NCI-H146 treated with DMSO at 0.1 percent for 48 hours (cell line): ENCODE results near the gene HLA-DPA1.
"Not testable (repeated sequence)": the region's sequence is repeated elsewhere in the genome, so short reads cannot be mapped to it uniquely, and the experiment has no call there.

Source experiments
- DNase-seq: peaks from one replicate; lab custom pipeline; 2025; ENCODE audit not compliant: unreplicated experiment; lab: John Stamatoyannopoulos, UW

The HLA-DPA1 gene

GRCh38 chr6:33065312-33065711 lies 8.1 kb downstream of the HLA-DPA1 start:
- no peak for DNase-seq

- DNase-seq: no peak
Measured at GRCh38 chr6:33064723-33065122, 8.7 kb downstream of the HLA-DPA1 start.

- DNase-seq: not testable (repeated sequence)
Measured at GRCh38 chr6:33063435-33063834, 10.0 kb downstream of the HLA-DPA1 start.

- no peak for DNase-seq
Measured at GRCh38 chr6:33061987-33062386, 11.5 kb downstream of the HLA-DPA1 start.

- DNase-seq: no peak
Measured at GRCh38 chr6:33057222-33058150, 16.0 kb downstream of the HLA-DPA1 start.

- no peak for DNase-seq
Measured at GRCh38 chr6:33053230-33053629, 20.2 kb downstream of the HLA-DPA1 start.

GRCh38 chr6:33052627-33053026 lies 20.8 kb downstream of the HLA-DPA1 start:
- no peak for DNase-seq

- DNase-seq: no peak
Measured at GRCh38 chr6:33050014-33050810, 23.2 kb downstream of the HLA-DPA1 start.

- DNase-seq: no peak
Measured at GRCh38 chr6:33049323-33050013, 24.0 kb downstream of the HLA-DPA1 start.

GRCh38 chr6:33040157-33040556 lies 33.3 kb downstream of the HLA-DPA1 start:
- no peak for DNase-seq

- no peak for DNase-seq
Measured at GRCh38 chr6:33036535-33036934, 36.9 kb downstream of the HLA-DPA1 start.

- no peak for DNase-seq
Measured at GRCh38 chr6:33034554-33034953, 38.9 kb downstream of the HLA-DPA1 start.

- DNase-seq: no peak
Measured at GRCh38 chr6:33030245-33030644, 43.2 kb downstream of the HLA-DPA1 start.

- no peak for DNase-seq
Measured at GRCh38 chr6:33029328-33030184, 43.9 kb downstream of the HLA-DPA1 start.

- no peak for DNase-seq
Measured at GRCh38 chr6:33028220-33028849, 45.1 kb downstream of the HLA-DPA1 start.

- no peak for DNase-seq
Measured at GRCh38 chr6:33024521-33024920, 48.9 kb downstream of the HLA-DPA1 start.

- DNase-seq: no peak
Measured at GRCh38 chr6:33023536-33023935, 49.9 kb downstream of the HLA-DPA1 start.

GRCh38 chr6:33021917-33022316 lies 51.5 kb downstream of the HLA-DPA1 start:
- DNase-seq: no peak

- no peak for DNase-seq
Measured at GRCh38 chr6:33019372-33019771, 54.1 kb downstream of the HLA-DPA1 start.

- no peak for DNase-seq
Measured at GRCh38 chr6:33018904-33019303, 54.5 kb downstream of the HLA-DPA1 start.
